Glomerular endothelial cell (primary cell): ENCODE data around the gene SLC13A4. TPM values are rescaled to one million over a fixed set of nuclear protein-coding genes. Genes with fewer than 3 reads are reported as not detected.
"Not testable (repeated sequence)": the region's sequence is repeated elsewhere in the genome, so short reads cannot be mapped to it uniquely, and the experiment has no call there.

Experiments
- DNase-seq: peaks from one replicate; pipeline ENCODE4 v3.0.0-alpha.2; 2011; ENCODE audit warnings: low read depth, low spot score; ENCODE audit errors: extremely low read depth
- total RNA-seq: library from RNA; depleted of rRNA; stranded (reverse); fragments of >200 nt; gene quantifications from 2 replicates; pipeline ENCODE4 v1.2.3, GENCODE V29; 2015

SLC13A4 gene, protein sequence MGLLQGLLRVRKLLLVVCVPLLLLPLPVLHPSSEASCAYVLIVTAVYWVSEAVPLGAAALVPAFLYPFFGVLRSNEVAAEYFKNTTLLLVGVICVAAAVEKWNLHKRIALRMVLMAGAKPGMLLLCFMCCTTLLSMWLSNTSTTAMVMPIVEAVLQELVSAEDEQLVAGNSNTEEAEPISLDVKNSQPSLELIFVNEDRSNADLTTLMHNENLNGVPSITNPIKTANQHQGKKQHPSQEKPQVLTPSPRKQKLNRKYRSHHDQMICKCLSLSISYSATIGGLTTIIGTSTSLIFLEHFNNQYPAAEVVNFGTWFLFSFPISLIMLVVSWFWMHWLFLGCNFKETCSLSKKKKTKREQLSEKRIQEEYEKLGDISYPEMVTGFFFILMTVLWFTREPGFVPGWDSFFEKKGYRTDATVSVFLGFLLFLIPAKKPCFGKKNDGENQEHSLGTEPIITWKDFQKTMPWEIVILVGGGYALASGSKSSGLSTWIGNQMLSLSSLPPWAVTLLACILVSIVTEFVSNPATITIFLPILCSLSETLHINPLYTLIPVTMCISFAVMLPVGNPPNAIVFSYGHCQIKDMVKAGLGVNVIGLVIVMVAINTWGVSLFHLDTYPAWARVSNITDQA
- not detected in 2 replicates for total RNA-seq

DNA sequence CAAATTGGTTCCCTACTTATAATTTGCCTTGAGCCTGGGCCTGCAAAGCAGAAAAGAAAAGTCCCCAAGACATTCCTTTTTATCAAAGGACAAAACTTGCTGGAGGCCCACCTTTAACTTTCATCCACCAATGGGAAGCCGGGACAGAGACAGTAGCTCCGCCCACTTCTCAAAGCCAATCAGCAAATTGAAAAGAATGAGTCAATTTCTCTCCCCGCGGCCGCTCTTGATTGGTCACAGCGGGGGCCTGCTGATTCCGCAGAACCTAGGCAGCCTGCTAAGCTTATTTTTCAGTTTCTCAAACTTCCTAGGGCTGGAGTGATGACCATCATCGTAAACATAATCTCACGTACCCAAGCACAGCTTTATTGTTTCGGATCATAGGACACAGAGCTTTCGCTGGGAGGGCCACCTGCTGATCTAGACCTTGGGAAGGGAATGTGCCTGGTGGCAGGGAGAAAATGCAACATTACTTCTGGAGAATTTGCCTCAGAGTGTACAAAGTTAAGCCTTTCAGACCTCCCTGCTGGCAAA lies at the start of gene SLC13A4:
TSS of gene SLC13A4 (minus strand) at position 51 of the 534 bp plus-strand sequence. CDS start 690 bp downstream, outside the sequence.
- DNase-seq = no peak

- not testable (repeated sequence) for DNase-seq
Measured at GRCh38 chr7:135775915-135776314, 47.9 kb upstream of the SLC13A4 start.

DNA sequence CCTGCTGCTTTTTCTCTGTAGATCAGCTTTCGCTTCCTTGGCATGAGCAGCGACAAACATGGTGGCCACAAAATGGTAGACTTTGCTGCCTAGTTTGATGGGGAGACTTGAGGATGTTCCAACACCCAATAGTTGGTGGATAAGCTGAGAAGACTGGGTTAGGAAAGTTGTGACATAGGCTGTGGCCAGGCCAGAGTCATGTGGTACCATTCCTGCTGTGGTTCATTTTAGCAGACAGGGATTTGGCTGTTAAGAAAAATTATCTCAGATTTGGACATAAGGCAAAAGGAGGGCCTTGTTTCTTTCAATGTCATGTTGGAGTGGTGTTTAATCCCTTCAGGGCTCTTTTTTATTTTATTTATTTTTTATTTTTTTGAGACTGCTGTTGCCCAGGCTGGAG lies 47.2 kb upstream of the SLC13A4 start:
- DNase-seq = no peak

- DNase-seq = peak; percentile 51
Measured at GRCh38 chr7:135774284-135774683, 46.3 kb upstream of the SLC13A4 start.

DNA sequence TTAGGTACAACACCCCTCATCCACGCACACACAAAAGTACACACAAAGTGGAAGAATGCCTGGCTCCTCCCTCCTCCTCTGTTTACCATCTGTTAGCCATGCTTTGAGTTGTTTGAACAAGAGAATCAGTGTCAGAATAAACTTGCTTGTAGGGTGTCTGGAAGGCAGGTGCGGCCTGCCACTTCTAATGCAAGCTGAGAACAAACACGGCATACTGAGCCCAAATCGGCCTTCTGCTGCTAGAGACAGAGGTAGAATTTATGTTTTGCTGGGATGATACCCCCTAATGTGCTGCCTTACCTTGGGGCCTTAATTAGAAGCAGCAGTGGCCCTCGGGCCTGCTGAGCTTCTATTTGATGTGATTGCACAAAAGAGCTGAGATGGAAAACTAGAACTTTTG lies 45.5 kb upstream of the SLC13A4 start:
- no peak for DNase-seq

- DNase-seq = no peak
Measured at GRCh38 chr7:135772639-135773222, 44.7 kb upstream of the SLC13A4 start.

DNA sequence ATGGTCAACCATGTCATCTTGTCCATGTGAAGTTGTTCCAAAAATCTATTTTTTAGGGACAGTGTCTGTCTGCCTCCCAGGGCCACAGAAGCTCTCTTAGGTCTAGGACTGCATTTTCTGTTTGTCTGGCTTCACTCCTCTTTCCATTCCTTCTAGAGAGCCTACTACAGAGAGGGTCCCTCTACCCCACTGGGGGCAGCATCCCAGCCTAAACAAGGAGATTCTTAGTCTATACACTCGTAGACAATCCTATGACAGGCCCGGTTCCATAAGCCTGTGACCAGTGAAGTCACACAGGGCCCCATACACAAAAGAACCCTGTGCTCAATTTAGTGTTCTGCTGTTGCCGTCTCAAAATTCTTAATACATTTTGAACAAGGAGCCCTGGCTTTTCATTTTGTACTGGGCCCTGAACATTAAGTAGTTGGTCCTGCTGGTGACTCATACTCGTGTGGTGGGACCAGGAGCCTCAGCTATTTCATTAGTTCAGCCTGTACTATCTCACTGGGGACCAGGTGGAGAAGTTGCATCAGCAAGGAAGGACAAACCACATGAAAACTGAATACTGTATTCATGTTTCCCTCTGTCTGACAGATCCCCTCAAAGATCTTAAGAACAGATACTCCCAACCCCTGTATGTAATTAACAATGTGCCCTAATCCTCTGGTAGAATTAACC lies 44.1 kb upstream of the SLC13A4 start:
- DNase-seq = no peak

DNA sequence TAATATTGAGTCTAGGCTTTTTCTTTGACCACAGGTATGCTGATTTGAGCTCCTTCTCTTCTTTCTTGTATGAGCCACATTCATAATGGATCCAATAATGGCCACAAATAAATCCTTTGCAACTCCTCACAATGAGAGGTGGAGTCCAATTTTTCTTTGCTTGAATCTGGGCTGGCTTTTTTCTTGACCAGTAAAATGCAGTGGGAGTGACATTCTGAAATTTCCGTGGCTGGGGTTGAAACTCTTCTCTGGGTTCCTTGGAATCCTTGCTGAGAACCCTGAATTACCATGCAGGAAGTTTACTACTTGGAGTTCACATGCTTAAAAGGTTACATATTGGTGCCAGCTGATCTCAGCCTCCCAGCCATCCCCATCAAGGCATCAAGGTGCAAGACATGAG lies 43.1 kb upstream of the SLC13A4 start:
- no peak for DNase-seq

DNA sequence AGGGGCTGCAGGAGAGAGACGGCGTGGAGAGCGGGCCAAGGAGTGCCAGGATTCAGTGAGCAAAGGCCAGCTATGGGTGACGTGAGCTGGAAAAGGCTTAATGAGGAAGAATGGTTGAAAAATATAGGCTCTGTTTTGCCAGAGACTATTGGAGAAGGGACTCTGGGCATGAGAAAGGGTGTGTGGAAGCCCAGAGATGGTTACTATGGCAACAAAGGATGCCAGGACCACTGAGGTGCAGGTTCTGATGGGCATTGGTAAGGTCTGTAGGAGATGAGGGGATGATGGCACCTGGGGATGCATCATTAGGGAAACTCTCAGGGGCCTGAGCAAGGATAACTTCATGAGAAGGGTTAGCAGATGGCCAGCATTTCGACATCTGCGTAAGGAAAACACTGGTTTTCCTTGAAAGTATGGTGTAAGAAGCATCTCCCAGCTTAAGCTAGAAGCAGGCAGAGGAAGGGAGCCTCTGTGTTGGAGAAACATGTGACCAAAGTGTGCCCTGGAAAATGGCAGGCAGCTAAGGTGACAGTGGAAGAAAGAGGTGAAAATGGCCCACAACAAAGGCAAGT lies 42.2 kb upstream of the SLC13A4 start:
- no peak for DNase-seq

- DNase-seq = no peak
Measured at GRCh38 chr7:135769005-135769802, 41.2 kb upstream of the SLC13A4 start.

DNA sequence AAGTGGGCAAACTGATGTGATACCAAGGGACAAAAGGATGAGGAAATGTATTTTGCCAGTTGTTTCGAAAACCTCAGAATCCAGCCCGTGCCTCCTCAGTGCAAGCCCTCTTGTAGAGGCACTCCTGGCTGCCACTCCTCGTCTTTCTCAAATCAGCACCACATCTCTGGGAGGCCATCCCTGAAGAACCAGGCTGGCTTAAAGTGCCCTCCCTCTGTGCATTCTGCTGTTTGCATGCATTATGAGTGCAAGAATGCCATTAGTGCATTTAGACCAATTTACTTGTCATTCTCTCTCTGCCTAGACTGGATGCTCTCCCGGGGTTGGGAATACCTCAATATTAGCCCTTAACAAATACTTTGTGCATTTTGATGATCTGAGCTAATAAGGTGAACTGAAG lies 40.5 kb upstream of the SLC13A4 start:
- DNase-seq = no peak

- DNase-seq = no peak
Measured at GRCh38 chr7:135768064-135768463, 40.1 kb upstream of the SLC13A4 start.

DNA sequence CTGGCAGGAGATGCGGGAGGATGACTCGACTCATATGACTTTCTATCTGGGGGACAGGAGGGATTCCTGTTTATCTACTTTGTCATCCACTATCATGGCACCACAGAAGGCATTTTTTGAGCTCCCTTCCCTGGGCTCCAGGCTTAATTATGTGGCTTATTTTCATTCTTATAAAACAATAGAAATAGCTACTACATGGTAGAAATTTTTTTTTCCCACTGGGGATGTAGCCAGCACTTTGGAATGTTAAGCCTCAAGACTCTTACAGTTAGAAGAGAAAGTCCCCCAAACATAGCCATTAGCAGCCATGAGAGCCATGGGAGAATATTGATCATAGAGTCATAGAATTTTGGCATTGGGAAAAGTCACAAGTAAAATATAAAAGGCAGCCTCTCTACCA lies 35.3 kb upstream of the SLC13A4 start:
- DNase-seq = no peak

DNA sequence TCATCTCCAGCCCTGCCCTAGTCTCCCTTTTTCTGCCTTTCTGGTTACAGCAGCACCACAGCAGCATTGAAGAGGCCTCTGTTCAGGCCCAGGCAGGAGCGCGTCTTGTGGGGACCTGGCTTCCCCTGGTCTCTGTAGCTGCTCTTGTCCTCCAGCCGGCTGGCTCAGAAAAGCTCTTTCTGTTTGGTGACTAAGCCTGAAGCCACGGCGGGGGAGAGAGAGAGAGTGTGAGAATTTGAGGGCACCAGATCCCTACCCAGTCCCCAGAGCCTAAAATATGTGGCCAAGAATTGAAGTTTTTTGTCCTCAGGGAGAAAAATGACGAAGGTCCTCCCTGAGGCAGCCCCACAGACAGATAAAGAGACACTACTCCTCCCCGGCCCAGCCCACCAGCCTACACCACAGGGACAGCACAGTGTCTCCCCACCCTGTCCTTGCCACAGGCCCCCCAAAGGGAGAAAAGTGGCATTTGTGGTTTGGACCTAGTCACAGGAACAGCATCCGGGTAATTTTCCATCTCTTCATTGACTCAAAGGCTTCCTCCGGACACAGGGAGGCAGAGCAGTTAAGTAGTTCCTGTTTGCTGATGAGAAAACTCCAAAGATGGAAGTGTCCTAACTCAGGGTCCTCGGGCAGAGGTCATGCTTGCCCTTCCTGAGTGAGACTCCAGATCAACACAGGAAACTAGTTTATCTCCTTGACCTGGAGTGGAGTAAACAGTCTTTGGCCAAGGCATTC lies 33.9 kb upstream of the SLC13A4 start:
- no peak for DNase-seq

DNA sequence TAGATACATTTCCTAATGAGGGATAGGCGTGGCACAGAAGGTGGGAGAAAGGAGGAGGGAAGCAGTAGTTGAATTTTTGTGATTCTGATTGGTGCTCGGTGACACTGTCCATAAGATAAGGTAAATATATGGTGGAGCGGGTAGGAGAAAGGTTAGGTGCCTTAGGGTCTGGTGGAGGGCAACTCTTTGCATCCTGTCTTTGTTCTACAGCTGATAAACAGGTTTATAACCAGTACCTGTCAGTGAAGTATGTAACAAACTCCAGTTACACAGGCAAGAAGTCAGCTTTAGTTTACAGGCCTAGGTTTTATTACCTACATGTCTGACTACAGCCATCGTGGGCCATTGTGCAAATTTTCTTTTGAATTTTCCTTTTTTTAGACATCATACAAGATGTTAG lies 31.5 kb upstream of the SLC13A4 start:
- no peak for DNase-seq

GRCh38 chr7:135758531-135758932 lies 30.5 kb upstream of the SLC13A4 start:
- no peak for DNase-seq

GRCh38 chr7:135757719-135758411 lies 29.9 kb upstream of the SLC13A4 start:
- DNase-seq = no peak

- DNase-seq = no peak
Measured at GRCh38 chr7:135756191-135756590, 28.2 kb upstream of the SLC13A4 start.

GRCh38 chr7:135755351-135755753 lies 27.4 kb upstream of the SLC13A4 start:
- no peak for DNase-seq
